NK-92 (cell line): ENCODE measurements around the gene FPGS.
"Not testable (repeated sequence)": the region's sequence is repeated elsewhere in the genome, so short reads cannot be mapped to it uniquely, and the experiment has no call there.

Experiments used
- DNase-seq: peaks from one replicate; lab custom pipeline; 2025; ENCODE audit not compliant: unreplicated experiment; lab: John Stamatoyannopoulos, UW

Gene FPGS

GRCh38 chr9:127835991-127836516, 33.4 kb downstream of the FPGS start:
- no peak for DNase-seq

- DNase-seq = not testable (repeated sequence)
Observed at GRCh38 chr9:127836561-127836960, 33.9 kb downstream of the FPGS start.

GRCh38 chr9:127837346-127837745, 34.7 kb downstream of the FPGS start:
- DNase-seq = no peak

- no peak for DNase-seq
Observed at GRCh38 chr9:127838375-127839078, 35.8 kb downstream of the FPGS start.

- no peak for DNase-seq
Observed at GRCh38 chr9:127841087-127841835, 38.6 kb downstream of the FPGS start.

GRCh38 chr9:127844821-127845359, 42.2 kb downstream of the FPGS start:
- DNase-seq = no peak

GRCh38 chr9:127845619-127846018, 42.9 kb downstream of the FPGS start:
- not testable (repeated sequence) for DNase-seq

GRCh38 chr9:127846443-127847177, 43.9 kb downstream of the FPGS start:
- no peak for DNase-seq

- no peak for DNase-seq
Observed at GRCh38 chr9:127847178-127847510, 44.5 kb downstream of the FPGS start.

- DNase-seq = no peak
Observed at GRCh38 chr9:127847833-127848755, 45.4 kb downstream of the FPGS start.

GRCh38 chr9:127848756-127849504, 46.2 kb downstream of the FPGS start:
- no peak for DNase-seq

GRCh38 chr9:127850286-127850830, 47.7 kb downstream of the FPGS start:
- no peak for DNase-seq

GRCh38 chr9:127852829-127853228, 50.1 kb downstream of the FPGS start:
- DNase-seq = no peak

- DNase-seq = no peak
Observed at GRCh38 chr9:127853312-127854183, 50.9 kb downstream of the FPGS start.

GRCh38 chr9:127854184-127854806, 51.6 kb downstream of the FPGS start, which contains the start of gene ENG:
ENG (minus strand) TSS chr9:127854658; CDS start chr9:127854355, 303 bp downstream.
- DNase-seq = no peak

- DNase-seq = no peak
Observed at GRCh38 chr9:127854960-127855359, 52.3 kb downstream of the FPGS start.

GRCh38 chr9:127855522-127855921, 52.8 kb downstream of the FPGS start:
- DNase-seq = no peak
